COR-L47 (cell line): ENCODE measurements around the gene PLEKHB1.

Experiments
- DNase-seq: peaks from one replicate; lab custom pipeline; 2025; lab: John Stamatoyannopoulos, UW

PLEKHB1 gene

GRCh38 chr11:73648121-73648520 lies 1.7 kb downstream of the PLEKHB1 start:
- no peak for DNase-seq

- DNase-seq, result no peak
Observed at GRCh38 chr11:73648571-73649046, 2.2 kb downstream of the PLEKHB1 start.

- no peak for DNase-seq
Observed at GRCh38 chr11:73649206-73649605, 2.8 kb downstream of the PLEKHB1 start.

GRCh38 chr11:73650400-73650799 lies 4.0 kb downstream of the PLEKHB1 start:
- no peak for DNase-seq

- no peak for DNase-seq
Observed at GRCh38 chr11:73651252-73651651, 4.9 kb downstream of the PLEKHB1 start.

GRCh38 chr11:73651661-73652045 lies 5.3 kb downstream of the PLEKHB1 start:
- no peak for DNase-seq

- peak; percentile 12 for DNase-seq
Observed at GRCh38 chr11:73652046-73652730, 5.8 kb downstream of the PLEKHB1 start.

GRCh38 chr11:73652856-73653559 lies 6.6 kb downstream of the PLEKHB1 start:
- no peak for DNase-seq

GRCh38 chr11:73653996-73654395 lies 7.6 kb downstream of the PLEKHB1 start:
- no peak for DNase-seq

- DNase-seq, result no peak
Observed at GRCh38 chr11:73654482-73655021, 8.2 kb downstream of the PLEKHB1 start.

- no peak for DNase-seq
Observed at GRCh38 chr11:73655686-73656085, 9.3 kb downstream of the PLEKHB1 start.

- DNase-seq, result no peak
Observed at GRCh38 chr11:73656985-73657384, 10.6 kb downstream of the PLEKHB1 start.

- DNase-seq, result no peak
Observed at GRCh38 chr11:73659961-73660360, 13.6 kb downstream of the PLEKHB1 start.

- DNase-seq, result no peak
Observed at GRCh38 chr11:73660497-73661034, 14.2 kb downstream of the PLEKHB1 start.

GRCh38 chr11:73661035-73661628 lies 14.8 kb downstream of the PLEKHB1 start:
- peak; percentile 69 for DNase-seq

GRCh38 chr11:73662445-73663157 lies 16.2 kb downstream of the PLEKHB1 start:
- no peak for DNase-seq

GRCh38 chr11:73663604-73664495 lies 17.5 kb downstream of the PLEKHB1 start:
- no peak for DNase-seq

- no peak for DNase-seq
Observed at GRCh38 chr11:73664877-73665276, 18.5 kb downstream of the PLEKHB1 start.

GRCh38 chr11:73667891-73668290 lies 21.5 kb downstream of the PLEKHB1 start:
- DNase-seq, result no peak

GRCh38 chr11:73670808-73671207 lies 24.4 kb downstream of the PLEKHB1 start:
- DNase-seq, result no peak

GRCh38 chr11:73671701-73672100 lies 25.3 kb downstream of the PLEKHB1 start:
- DNase-seq, result no peak
